IMR-90 (cell line): ENCODE measurements around the gene RAB28. TPM values are rescaled to one million over a fixed set of nuclear protein-coding genes. Genes with fewer than 3 reads are reported as not detected.

Source experiments
- ATAC-seq: fragments of 200-7000 bp; cut with Tn5 transposase; 2 replicates; pipeline ENCODE4 v1.9.1; 2020; ENCODE audit warnings: low read depth, mild to moderate bottlenecking, moderate library complexity
- BruUV-seq: library from RNA; stranded (reverse); fragments of 400-500 nt; replicated peaks from 2 replicates; lab custom pipeline; 2021; lab: Mats Ljungman, UMichigan
- CTCF ChIA-PET: fragments of 300-600 bp; formaldehyde crosslinking; extraction: SDS; loops from one replicate; lab custom pipeline; 2021; ENCODE audit warnings: antibody characterized with exemption; lab: Yijun Ruan, JAX
- POLR2A ChIA-PET: fragments of 300-600 bp; sonication (Branson Sonifier 250); formaldehyde crosslinking; loops from one replicate; lab custom pipeline; 2022; ENCODE audit warnings: antibody characterized with exemption; ENCODE audit not compliant: unreplicated experiment; lab: Charles Lee
- DNase-seq: peaks from one replicate; pipeline ENCODE4 v3.0.0; 2013
- H2AFZ ChIP-seq: replicated peaks from 2 replicates; pipeline ENCODE3; 2013; ENCODE audit warnings: low read length, mild to moderate bottlenecking; ENCODE audit not compliant: poor library complexity
- H2AK5ac ChIP-seq: 2 replicates; pipeline ENCODE4 v1.6.1; 2013; ENCODE audit warnings: low read depth, low read length, inconsistent platforms
- H2AK9ac ChIP-seq: replicated peaks from 2 replicates; pipeline ENCODE3; 2013; ENCODE audit warnings: mild to moderate bottlenecking, low read depth, low read length, moderate library complexity; ENCODE audit not compliant: poor library complexity
- H2BK120ac ChIP-seq: 2 replicates; pipeline ENCODE4 v1.6.1; 2013; ENCODE audit warnings: low read depth, low read length, inconsistent platforms
- H2BK15ac ChIP-seq: 3 replicates; pipeline ENCODE4 v1.6.1; 2013; ENCODE audit warnings: low read depth, low read length, inconsistent platforms
- H2BK20ac ChIP-seq: 2 replicates; pipeline ENCODE4 v1.6.1; 2013; ENCODE audit warnings: low read depth, mild to moderate bottlenecking, inconsistent platforms, low read length, moderate library complexity
- H2BK5ac ChIP-seq: 2 replicates; pipeline ENCODE4 v1.6.1; 2013; ENCODE audit warnings: mild to moderate bottlenecking, low read depth, low read length, inconsistent platforms; ENCODE audit not compliant: poor library complexity, severe bottlenecking
- H3K14ac ChIP-seq: replicated peaks from 2 replicates; pipeline ENCODE4 v1.6.1; 2013; ENCODE audit warnings: low read depth, low read length, inconsistent platforms
- H3K18ac ChIP-seq: 2 replicates; pipeline ENCODE4 v1.6.1; 2013; ENCODE audit warnings: low read depth, low read length, control low read depth
- H3K23ac ChIP-seq: 2 replicates; pipeline ENCODE4 v1.6.1; 2013; ENCODE audit warnings: low read depth, low read length, inconsistent platforms
- H3K27ac ChIP-seq: 2 replicates; pipeline ENCODE4 v1.5.1; 2013; ENCODE audit warnings: mild to moderate bottlenecking, control low read depth, low read length; ENCODE audit not compliant: insufficient read depth
- H3K27me3 ChIP-seq: 2 replicates; pipeline ENCODE4 v1.6.1; 2013; ENCODE audit warnings: low read length; ENCODE audit not compliant: control insufficient read depth, insufficient read depth
- H3K36me3 ChIP-seq: 2 replicates; pipeline ENCODE4 v1.6.1; 2013; ENCODE audit warnings: low read length, mixed read lengths; ENCODE audit not compliant: control insufficient read depth, insufficient read depth
- H3K4ac ChIP-seq: 2 replicates; pipeline ENCODE4 v1.6.1; 2013; ENCODE audit warnings: low read depth, low read length, inconsistent platforms
- H3K4me1 ChIP-seq: 2 replicates; pipeline ENCODE4 v1.6.1; 2013; ENCODE audit warnings: low read length, mixed read lengths; ENCODE audit not compliant: control insufficient read depth, insufficient read depth
- H3K4me2 ChIP-seq: 2 replicates; pipeline ENCODE4 v1.6.1; 2013; ENCODE audit warnings: low read depth, mild to moderate bottlenecking, control low read depth, low read length, moderate library complexity
- H3K4me3 ChIP-seq: 2 replicates; pipeline ENCODE4 v1.5.1; 2013; ENCODE audit warnings: low read depth, mild to moderate bottlenecking, control low read depth, low read length, moderate library complexity; ENCODE audit not compliant: insufficient read depth
- H3K56ac ChIP-seq: 2 replicates; pipeline ENCODE4 v1.6.1; 2013; ENCODE audit warnings: low read length, inconsistent platforms; ENCODE audit not compliant: insufficient read depth; ENCODE audit errors: extremely low read depth
- H3K79me1 ChIP-seq, 2 experiments: 2 replicates each; pipeline ENCODE4 v1.6.1; 2013; ENCODE audit warnings: low read length in 2 of 2, inconsistent platforms in 1 of 2, low read depth in 1 of 2
- H3K9ac ChIP-seq: 2 replicates; pipeline ENCODE4 v1.6.1; 2013; ENCODE audit warnings: low read depth, low read length, control low read depth
- H3K9me1 ChIP-seq: 2 replicates; pipeline ENCODE4 v1.6.1; 2013; ENCODE audit warnings: low read length, inconsistent platforms; ENCODE audit not compliant: insufficient read depth
- H3K9me3 ChIP-seq: 2 replicates; pipeline ENCODE4 v1.6.1; 2013; ENCODE audit warnings: low read length; ENCODE audit not compliant: control insufficient read depth, insufficient read depth
- H4K20me1 ChIP-seq: 2 replicates; pipeline ENCODE4 v1.6.1; 2013; ENCODE audit warnings: low read length, inconsistent platforms; ENCODE audit not compliant: insufficient read depth
- H4K5ac ChIP-seq: 2 replicates; pipeline ENCODE4 v1.6.1; 2013; ENCODE audit warnings: mild to moderate bottlenecking, low read depth, low read length, control low read depth
- H4K8ac ChIP-seq, 2 experiments: 2 replicates each; pipeline ENCODE4 v1.6.1; 2013; ENCODE audit warnings: low read depth in 2 of 2, low read length in 2 of 2, control low read depth in 1 of 2, inconsistent platforms in 1 of 2
- H4K91ac ChIP-seq: 2 replicates; pipeline ENCODE4 v1.6.1; 2013; ENCODE audit warnings: low read depth, low read length, inconsistent platforms; ENCODE audit not compliant: insufficient read depth
- BHLHE40 ChIP-seq: fragments of 150-350 bp; IDR thresholded peaks from 2 replicates; pipeline ENCODE4 v1.6.1; 2016; ENCODE audit warnings: mild to moderate bottlenecking, low read depth, low read length
- FOS ChIP-seq: fragments of 150-350 bp; IDR thresholded peaks from 2 replicates; pipeline ENCODE4 v1.6.1; 2016; ENCODE audit warnings: low read depth, low read length
- MAFK ChIP-seq: IDR thresholded peaks from 2 replicates; pipeline ENCODE4 v1.6.1; 2012; ENCODE audit warnings: low read depth, low read length, improper control_type of control experiment
- MAZ ChIP-seq: IDR thresholded peaks from 2 replicates; pipeline ENCODE4 v1.6.1; 2012; ENCODE audit warnings: low read depth, mild to moderate bottlenecking, low read length, improper control_type of control experiment, moderate library complexity, borderline replicate concordance
- RAD21 ChIP-seq: IDR thresholded peaks from 2 replicates; pipeline ENCODE4 v1.6.1; 2012; ENCODE audit warnings: low read length, improper control_type of control experiment
- RCOR1 ChIP-seq: IDR thresholded peaks from 2 replicates; pipeline ENCODE4 v1.6.1; 2012; ENCODE audit warnings: mild to moderate bottlenecking, low read length, improper control_type of control experiment; ENCODE audit not compliant: insufficient replicate concordance
- SMC3 ChIP-seq: fragments of 150-350 bp; IDR thresholded peaks from 2 replicates; pipeline ENCODE4 v1.6.1; 2016; ENCODE audit warnings: low read depth, mild to moderate bottlenecking, antibody characterized with exemption, low read length, moderate library complexity
- WGBS, 2 experiments: methylation state at CpG; one replicate each; pipeline versions ENCODE4 v1.1.5 to v1.1.7; 2013; ENCODE audit warnings: missing lambda C conversion rate in 2 of 2; ENCODE audit not compliant: insufficient read length in 1 of 2; ENCODE audit errors: extremely low coverage in 2 of 2; 5-methylcytosine and 5-hydroxymethylcytosine counted together
- dilution Hi-C: fragments of 300-500 bp; cut with HindIII; formaldehyde crosslinking; loops from one replicate; pipeline ENCODE4 v1.14.3; 2018; ENCODE audit warnings: low sequenced_read_pairs; ENCODE audit not compliant: unreplicated experiment
- in situ Hi-C: fragments of 300-500 bp; cut with MboI; formaldehyde crosslinking; loops from 3 replicates; pipeline ENCODE4 v1.14.3; 2019; ENCODE audit warnings: low sequenced_read_pairs, inconsistent platforms, mixed read lengths
- intact Hi-C: fragments of 100-400 bp; cut with micrococcal nuclease; formaldehyde crosslinking; loops from 2 replicates; pipeline ENCODE4 v1.10.0; 2022
- polyA plus RNA-seq, 3 experiments: library from polyadenylated mRNA; depleted of rRNA; stranded (reverse); fragments of >200 nt; gene quantifications; 2 replicates each; pipeline ENCODE4 v1.2.3, GENCODE V29; 2012; ENCODE audit warnings: low replicate concordance in 1 of 3
- total RNA-seq: library from RNA; depleted of rRNA; stranded (reverse); fragments of >200 nt; gene quantifications from 2 replicates; pipeline ENCODE4 v1.2.3, GENCODE V29; 2012

Gene RAB28
- total and polyA plus RNA-seq, 2 of the 4 experiments (the other 2 are of a cell fraction) = 7.5 to 10.8 TPM

DNA sequence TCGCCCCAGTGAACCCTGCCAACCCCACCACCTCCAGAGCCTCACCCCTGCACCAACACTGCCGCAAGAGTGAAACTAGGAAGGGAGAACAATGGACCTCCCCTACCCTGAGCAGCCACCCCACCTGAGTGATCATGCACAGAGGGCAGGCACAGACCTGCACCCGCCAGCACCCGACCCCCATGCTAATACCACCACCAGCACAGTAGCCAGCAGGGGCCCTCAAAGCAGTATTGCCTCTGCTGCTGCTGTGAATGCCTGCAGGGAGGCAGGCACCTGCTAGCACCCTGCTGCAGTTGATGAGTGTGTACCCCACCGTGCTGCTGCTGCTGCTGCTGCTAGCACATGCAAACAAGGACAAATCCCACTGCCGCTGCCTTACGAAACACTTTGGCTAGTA lies 100.1 kb downstream of the RAB28 start:
- WGBS, 2 experiments = 79% methylated on average over 4 of the region's 7 CpGs; no CpG with 5 or more reads in 1 of the 2 experiments
- H3K18ac ChIP-seq = no peak overlapping the region
- H3K9me3 ChIP-seq = no peaks in the 10 kb centered on the region
- H3K36me3 ChIP-seq = no peaks in the 10 kb centered on the region
- no peak overlapping the region for H3K14ac ChIP-seq
- intact Hi-C loops = no loop called here
- H3K56ac ChIP-seq = no peak overlapping the region
- no peak overlapping the region for H3K9ac ChIP-seq
- H2AK9ac ChIP-seq = no peak overlapping the region
- H2AK5ac ChIP-seq = no peak overlapping the region
- H2AFZ ChIP-seq = no peak overlapping the region
- peaks cover 3% of the 10 kb centered on the region; the same call in 1 of the 2 replicates for H4K20me1 ChIP-seq
- BruUV-seq = no TSS peak
- H3K4me1 ChIP-seq = no peaks in the 10 kb centered on the region
- no peak overlapping the region for H3K4ac ChIP-seq
- no peak overlapping the region for H3K23ac ChIP-seq
- H4K8ac ChIP-seq = no peak overlapping the region
- no peak overlapping the region for H3K4me3 ChIP-seq
- H2BK15ac ChIP-seq = no peak overlapping the region
- H3K9me1 ChIP-seq = peaks cover 7% of the 10 kb centered on the region; the same call in 1 of the 2 replicates
- H2BK120ac ChIP-seq = no peak overlapping the region
- no peak for TF ChIP-seq MAFK
- no peak for TF ChIP-seq MAZ
- no peak for TF ChIP-seq RCOR1
- no peak for TF ChIP-seq RAD21
- TF ChIP-seq FOS = no peak
- TF ChIP-seq BHLHE40 = no peak
- no peak for TF ChIP-seq SMC3
- no peak overlapping the region for H2BK5ac ChIP-seq
- no peaks in the 10 kb centered on the region; a peak in 1 of 4 replicates for H3K79me1 ChIP-seq
- CTCF ChIA-PET = no interaction called here
- ATAC-seq (no peak), DNase-seq (no peak)
- dilution Hi-C loops = no loop called here
- H3K4me2 ChIP-seq = no peak overlapping the region
- no peak overlapping the region for H3K27ac ChIP-seq
- no peak overlapping the region for H2BK20ac ChIP-seq
- H4K5ac ChIP-seq = no peak overlapping the region
- in situ Hi-C loops = no loop called here
- H3K27me3 ChIP-seq = no peaks in the 10 kb centered on the region
- POLR2A ChIA-PET = no interaction called here
- no peak overlapping the region for H4K91ac ChIP-seq
